ENCODE results near the gene RAPGEF5.

The RAPGEF5 gene

GRCh38 chr7:22287412-22287811 is 69.5 kb downstream of the RAPGEF5 start:
- Histone ChIP-seq H3K4ac (ENCODE audit: low read depth, low read length) (no peak overlapping the region), H4K91ac (ENCODE audit: low read depth, low read length) (no peak overlapping the region), H3K27me3 (ENCODE audit: insufficient read depth, low read length) (no peaks in the 10 kb centered on the region), H3K4me2 (ENCODE audit: low read length) (no peak overlapping the region), H3K36me3 (ENCODE audit: control insufficient read depth in 1 of 2, insufficient read depth in 2 of 2, low read length in 2 of 2) (no peaks in the 10 kb centered on the region), H3K79me2 (ENCODE audit: control insufficient read depth, insufficient read depth, low read length, poor library complexity) (no peaks in the 10 kb centered on the region), H3K9me3 (ENCODE audit: insufficient read depth, low read depth, low read length) (no peaks in the 10 kb centered on the region), H3K9ac (ENCODE audit: low read length) (no peak overlapping the region), H3K23ac (ENCODE audit: low read length) (no peak overlapping the region), H2BK12ac (ENCODE audit: low read length) (no peak overlapping the region), H3K79me1 (ENCODE audit: low read length) (no peaks in the 10 kb centered on the region), H2BK5ac (ENCODE audit: low read depth, low read length, poor library complexity) (no peak overlapping the region), H2BK120ac (ENCODE audit: insufficient read depth, low read length, poor library complexity) (no peak overlapping the region), H3K14ac (ENCODE audit: low read length) (no peak overlapping the region), H3K18ac (ENCODE audit: low read length) (no peak overlapping the region), H2AK5ac (ENCODE audit: low read length) (no peak overlapping the region), H2AFZ (ENCODE audit: insufficient read depth, low read length, poor library complexity) (no peak overlapping the region), H4K8ac (ENCODE audit: low read depth, low read length) (no peak overlapping the region), H3K27ac (ENCODE audit: low read depth, low read length) (no peak overlapping the region), H4K12ac (ENCODE audit: low read depth, low read length) (no peak overlapping the region), H3K4me1 (ENCODE audit: control insufficient read depth in 1 of 2, insufficient read depth in 2 of 2, low read length in 2 of 2) (no peaks in the 10 kb centered on the region), H3K4me3 (ENCODE audit: low read depth, low read length) (no peak overlapping the region)
- no CpG with 5 or more reads among the region's 2 CpGs for WGBS (ENCODE audit: extremely low coverage, insufficient coverage, insufficient read length)
- DNase-seq: no peak

GRCh38 chr7:22286436-22286835 is 70.5 kb downstream of the RAPGEF5 start:
- no peak overlapping the region for H2AFZ ChIP-seq (ENCODE audit: insufficient read depth, low read length, poor library complexity)
- H3K4me3 ChIP-seq (ENCODE audit: low read depth, low read length): no peak overlapping the region
- H2BK12ac ChIP-seq (ENCODE audit: low read length): no peak overlapping the region
- no peak overlapping the region for H3K4me2 ChIP-seq (ENCODE audit: low read length)
- no peak overlapping the region for H3K27ac ChIP-seq (ENCODE audit: low read depth, low read length)
- no peaks in the 10 kb centered on the region for H3K36me3 ChIP-seq (ENCODE audit: control insufficient read depth in 1 of 2, insufficient read depth in 2 of 2, low read length in 2 of 2)
- no peak for DNase-seq
- H2BK5ac ChIP-seq (ENCODE audit: low read depth, low read length, poor library complexity): no peak overlapping the region
- no peak overlapping the region for H4K91ac ChIP-seq (ENCODE audit: low read depth, low read length)
- no peaks in the 10 kb centered on the region for H3K79me2 ChIP-seq (ENCODE audit: control insufficient read depth, insufficient read depth, low read length, poor library complexity)
- H2BK120ac ChIP-seq (ENCODE audit: insufficient read depth, low read length, poor library complexity): no peak overlapping the region
- no peak overlapping the region for H4K12ac ChIP-seq (ENCODE audit: low read depth, low read length)
- H3K14ac ChIP-seq (ENCODE audit: low read length): no peak overlapping the region
- H3K9me3 ChIP-seq (ENCODE audit: insufficient read depth, low read depth, low read length): no peaks in the 10 kb centered on the region
- no peaks in the 10 kb centered on the region for H3K27me3 ChIP-seq (ENCODE audit: insufficient read depth, low read length)
- no peak overlapping the region for H3K9ac ChIP-seq (ENCODE audit: low read length)
- H3K79me1 ChIP-seq (ENCODE audit: low read length): no peaks in the 10 kb centered on the region
- no peak overlapping the region for H4K8ac ChIP-seq (ENCODE audit: low read depth, low read length)
- H2AK5ac ChIP-seq (ENCODE audit: low read length): no peak overlapping the region
- no CpG with 5 or more reads among the region's 2 CpGs for WGBS (ENCODE audit: extremely low coverage, insufficient coverage, insufficient read length)
- H3K18ac ChIP-seq (ENCODE audit: low read length): no peak overlapping the region
- no peaks in the 10 kb centered on the region for H3K4me1 ChIP-seq (ENCODE audit: control insufficient read depth in 1 of 2, insufficient read depth in 2 of 2, low read length in 2 of 2)
- H3K4ac ChIP-seq (ENCODE audit: low read depth, low read length): no peak overlapping the region
- no peak overlapping the region for H3K23ac ChIP-seq (ENCODE audit: low read length)

- Histone ChIP-seq H2AFZ (ENCODE audit: insufficient read depth, low read length, poor library complexity) (no peak overlapping the region), H3K18ac (ENCODE audit: low read length) (no peak overlapping the region), H2BK12ac (ENCODE audit: low read length) (no peak overlapping the region), H3K4me2 (ENCODE audit: low read length) (no peak overlapping the region), H2AK5ac (ENCODE audit: low read length) (no peak overlapping the region), H3K9me3 (ENCODE audit: insufficient read depth, low read depth, low read length) (no peaks in the 10 kb centered on the region), H2BK5ac (ENCODE audit: low read depth, low read length, poor library complexity) (no peak overlapping the region), H3K9ac (ENCODE audit: low read length) (no peak overlapping the region), H4K12ac (ENCODE audit: low read depth, low read length) (no peak overlapping the region), H4K8ac (ENCODE audit: low read depth, low read length) (no peak overlapping the region), H3K23ac (ENCODE audit: low read length) (no peak overlapping the region), H4K91ac (ENCODE audit: low read depth, low read length) (no peak overlapping the region), H3K4ac (ENCODE audit: low read depth, low read length) (no peak overlapping the region), H3K4me3 (ENCODE audit: low read depth, low read length) (no peak overlapping the region), H3K27me3 (ENCODE audit: insufficient read depth, low read length) (no peaks in the 10 kb centered on the region), H3K14ac (ENCODE audit: low read length) (no peak overlapping the region), H3K4me1 (ENCODE audit: control insufficient read depth in 1 of 2, insufficient read depth in 2 of 2, low read length in 2 of 2) (no peaks in the 10 kb centered on the region), H3K79me1 (ENCODE audit: low read length) (no peaks in the 10 kb centered on the region), H2BK120ac (ENCODE audit: insufficient read depth, low read length, poor library complexity) (no peak overlapping the region), H3K36me3 (ENCODE audit: control insufficient read depth in 1 of 2, insufficient read depth in 2 of 2, low read length in 2 of 2) (no peaks in the 10 kb centered on the region), H3K79me2 (ENCODE audit: control insufficient read depth, insufficient read depth, low read length, poor library complexity) (no peaks in the 10 kb centered on the region), H3K27ac (ENCODE audit: low read depth, low read length) (no peak overlapping the region)
- DNase-seq: no peak
- no CpG with 5 or more reads among the region's 2 CpGs for WGBS (ENCODE audit: extremely low coverage, insufficient coverage, insufficient read length)
Measured at GRCh38 chr7:22281481-22281880, 75.5 kb downstream of the RAPGEF5 start.

GRCh38 chr7:22280031-22280430 is 76.9 kb downstream of the RAPGEF5 start:
- H3K27ac ChIP-seq (ENCODE audit: low read depth, low read length): no peak overlapping the region
- H3K14ac ChIP-seq (ENCODE audit: low read length): no peak overlapping the region
- H3K4me2 ChIP-seq (ENCODE audit: low read length): no peak overlapping the region
- H3K27me3 ChIP-seq (ENCODE audit: insufficient read depth, low read length): no peaks in the 10 kb centered on the region
- no peak overlapping the region for H2BK120ac ChIP-seq (ENCODE audit: insufficient read depth, low read length, poor library complexity)
- no peak overlapping the region for H3K4ac ChIP-seq (ENCODE audit: low read depth, low read length)
- no peak overlapping the region for H2AK5ac ChIP-seq (ENCODE audit: low read length)
- H3K4me1 ChIP-seq (ENCODE audit: control insufficient read depth in 1 of 2, insufficient read depth in 2 of 2, low read length in 2 of 2): no peaks in the 10 kb centered on the region
- H2BK5ac ChIP-seq (ENCODE audit: low read depth, low read length, poor library complexity): no peak overlapping the region
- H3K79me2 ChIP-seq (ENCODE audit: control insufficient read depth, insufficient read depth, low read length, poor library complexity): no peaks in the 10 kb centered on the region
- H3K79me1 ChIP-seq (ENCODE audit: low read length): no peaks in the 10 kb centered on the region
- no peaks in the 10 kb centered on the region for H3K36me3 ChIP-seq (ENCODE audit: control insufficient read depth in 1 of 2, insufficient read depth in 2 of 2, low read length in 2 of 2)
- no peaks in the 10 kb centered on the region for H3K9me3 ChIP-seq (ENCODE audit: insufficient read depth, low read depth, low read length)
- no CpG with 5 or more reads among the region's 3 CpGs for WGBS (ENCODE audit: extremely low coverage, insufficient coverage, insufficient read length)
- no peak overlapping the region for H3K23ac ChIP-seq (ENCODE audit: low read length)
- no peak overlapping the region for H2AFZ ChIP-seq (ENCODE audit: insufficient read depth, low read length, poor library complexity)
- no peak overlapping the region for H4K12ac ChIP-seq (ENCODE audit: low read depth, low read length)
- H2BK12ac ChIP-seq (ENCODE audit: low read length): no peak overlapping the region
- no peak overlapping the region for H3K18ac ChIP-seq (ENCODE audit: low read length)
- no peak for DNase-seq
- H4K91ac ChIP-seq (ENCODE audit: low read depth, low read length): no peak overlapping the region
- no peak overlapping the region for H4K8ac ChIP-seq (ENCODE audit: low read depth, low read length)
- H3K9ac ChIP-seq (ENCODE audit: low read length): no peak overlapping the region
- H3K4me3 ChIP-seq (ENCODE audit: low read depth, low read length): no peak overlapping the region

Measured in trophoblast cell (in vitro differentiated cells and primary cell).